Measurements from ENCODE around the gene FXYD6.

FXYD6 gene

DNA sequence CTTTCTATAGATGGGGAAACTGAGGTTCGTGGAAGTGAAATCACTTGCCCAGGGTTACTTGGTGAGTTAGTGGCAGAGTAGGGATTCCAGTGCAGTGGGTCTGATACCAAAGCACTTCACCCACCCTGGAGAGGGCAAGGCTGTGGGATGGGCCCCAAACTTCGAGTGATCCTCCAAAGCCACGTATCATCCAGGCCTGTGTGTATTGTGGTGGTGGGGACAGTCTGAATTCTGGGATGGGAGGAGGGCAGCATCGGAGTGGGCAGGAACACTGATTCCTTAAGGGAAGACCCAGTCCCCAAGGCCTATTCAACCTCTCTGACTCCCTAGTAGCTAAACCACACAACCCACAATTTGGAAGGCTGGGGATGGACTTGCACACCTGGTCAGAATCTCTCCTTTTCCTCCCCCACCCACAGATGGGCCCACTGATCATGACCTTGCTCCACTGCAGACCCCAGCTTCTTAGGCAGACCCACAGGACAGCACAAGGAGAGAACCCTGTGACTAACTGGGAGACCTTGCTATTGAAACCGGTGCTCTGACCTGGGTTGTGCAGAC, 41.2 kb upstream of the FXYD6 start:
- no peak overlapping the region for H3K9ac ChIP-seq (ENCODE audit: low read depth, low read length)
- H3K9me3 ChIP-seq (replicated peaks; ENCODE audit: low read length), result no peaks in the 10 kb centered on the region
- H3K36me3 ChIP-seq (ENCODE audit: insufficient read depth, low read length), result no peaks in the 10 kb centered on the region
- no peak overlapping the region for H3K4me2 ChIP-seq (ENCODE audit: low read length)
- H3K4me1 ChIP-seq (ENCODE audit: control insufficient read depth, insufficient read depth, low read length), result no peaks in the 10 kb centered on the region
- H3K4me3 ChIP-seq (ENCODE audit: low read length), result no peak overlapping the region
- H3K27me3 ChIP-seq (ENCODE audit: control insufficient read depth, insufficient read depth, low read length), result peaks cover 12% of the 10 kb centered on the region

DNA sequence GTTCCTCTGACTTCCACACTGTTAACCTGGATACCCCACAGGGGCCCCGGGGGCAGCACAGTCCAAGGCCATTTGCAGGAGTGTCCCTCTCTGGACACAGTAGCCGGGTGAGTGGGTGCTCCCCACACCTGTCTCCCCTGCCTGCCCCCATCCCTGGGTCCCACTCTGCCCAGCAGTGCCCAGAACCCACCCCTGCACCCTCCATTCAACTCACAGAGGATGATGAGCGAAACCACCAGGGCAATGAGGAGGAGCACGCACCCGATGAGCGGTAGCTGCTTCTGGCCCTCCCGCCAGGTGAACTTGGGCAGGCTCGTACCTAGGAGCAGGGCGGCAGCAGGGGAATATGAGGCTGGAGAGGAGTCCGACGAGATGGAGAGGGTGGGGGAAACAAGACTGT, 40.5 kb upstream of the FXYD6 start:
- Histone ChIP-seq H3K4me1 (ENCODE audit: control insufficient read depth, insufficient read depth, low read length) (no peaks in the 10 kb centered on the region), H3K36me3 (ENCODE audit: insufficient read depth, low read length) (no peaks in the 10 kb centered on the region), H3K4me3 (ENCODE audit: low read length) (no peak overlapping the region), H3K4me2 (ENCODE audit: low read length) (no peak overlapping the region), H3K27me3 (ENCODE audit: control insufficient read depth, insufficient read depth, low read length) (peaks cover 16% of the 10 kb centered on the region), H3K9ac (ENCODE audit: low read depth, low read length) (no peak overlapping the region), H3K9me3 (replicated peaks; ENCODE audit: low read length) (no peaks in the 10 kb centered on the region)

DNA sequence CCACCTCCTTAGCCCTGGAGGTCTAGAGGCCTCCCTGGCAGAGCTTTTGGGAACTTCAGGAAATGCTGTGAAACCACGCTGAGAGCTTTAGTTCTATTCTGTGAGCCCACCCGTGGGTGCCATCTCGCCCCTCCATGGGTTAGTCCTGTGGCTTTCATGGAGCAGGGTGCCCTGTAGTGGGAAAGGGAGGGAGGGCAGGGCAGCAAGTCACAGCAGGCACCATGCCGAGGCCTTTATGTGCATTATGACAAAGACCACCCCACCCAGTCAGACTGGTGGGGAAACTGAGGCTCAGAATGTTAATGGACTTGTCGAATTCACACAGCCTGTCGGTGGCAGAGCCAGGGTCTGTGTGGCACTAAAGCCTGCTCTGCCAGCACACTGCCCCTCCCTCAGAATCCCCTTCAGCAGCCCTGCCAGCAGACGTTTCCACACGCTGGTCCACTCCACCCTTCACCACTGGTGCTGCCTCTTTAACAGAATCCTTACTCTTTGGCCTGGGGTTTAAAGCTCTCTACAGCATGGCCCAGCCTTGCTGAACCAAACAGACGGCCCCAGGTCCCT, 39.3 kb upstream of the FXYD6 start:
- Histone ChIP-seq H3K4me3 (ENCODE audit: low read length) (no peak overlapping the region), H3K36me3 (ENCODE audit: insufficient read depth, low read length) (no peaks in the 10 kb centered on the region), H3K27me3 (ENCODE audit: control insufficient read depth, insufficient read depth, low read length) (peaks cover 16% of the 10 kb centered on the region), H3K4me1 (ENCODE audit: control insufficient read depth, insufficient read depth, low read length) (no peaks in the 10 kb centered on the region), H3K4me2 (ENCODE audit: low read length) (no peak overlapping the region), H3K9ac (ENCODE audit: low read depth, low read length) (no peak overlapping the region), H3K9me3 (replicated peaks; ENCODE audit: low read length) (no peaks in the 10 kb centered on the region)

DNA sequence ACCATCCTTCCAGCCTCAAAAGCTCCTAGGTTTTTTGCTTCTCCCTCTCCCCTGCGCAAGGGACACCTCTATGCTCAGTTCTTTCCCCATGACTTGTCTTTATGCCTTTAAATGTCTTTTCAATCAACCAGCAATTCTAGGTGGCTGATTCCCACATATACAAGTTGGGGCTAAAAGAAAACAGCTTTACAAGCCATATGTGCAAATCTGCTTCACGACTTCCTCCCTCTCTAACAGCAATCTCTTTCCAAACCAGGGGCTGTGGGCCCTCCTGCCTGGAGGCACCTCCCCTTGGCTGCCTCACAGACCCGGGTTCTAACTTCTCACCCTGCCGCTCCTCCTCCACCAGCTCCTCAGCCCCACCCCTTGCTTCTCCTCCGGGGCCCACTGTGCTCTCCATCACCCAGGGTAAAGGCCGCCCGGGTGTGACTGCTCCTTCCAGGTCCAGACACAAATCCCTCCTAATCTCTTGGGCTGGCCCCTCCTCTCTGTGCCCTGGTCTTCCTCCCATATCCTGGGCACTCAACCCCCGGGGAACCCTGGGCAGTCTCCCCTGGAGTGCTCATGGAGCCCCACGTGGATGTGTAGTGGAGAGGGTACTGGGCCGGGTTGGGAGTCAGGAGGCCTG, 38.6 kb upstream of the FXYD6 start:
- Histone ChIP-seq H3K27me3 (ENCODE audit: control insufficient read depth, insufficient read depth, low read length) (peaks cover 16% of the 10 kb centered on the region), H3K36me3 (ENCODE audit: insufficient read depth, low read length) (no peaks in the 10 kb centered on the region), H3K4me1 (ENCODE audit: control insufficient read depth, insufficient read depth, low read length) (no peaks in the 10 kb centered on the region), H3K9ac (ENCODE audit: low read depth, low read length) (no peak overlapping the region), H3K4me2 (ENCODE audit: low read length) (no peak overlapping the region), H3K4me3 (ENCODE audit: low read length) (no peak overlapping the region), H3K9me3 (replicated peaks; ENCODE audit: low read length) (no peaks in the 10 kb centered on the region)

DNA sequence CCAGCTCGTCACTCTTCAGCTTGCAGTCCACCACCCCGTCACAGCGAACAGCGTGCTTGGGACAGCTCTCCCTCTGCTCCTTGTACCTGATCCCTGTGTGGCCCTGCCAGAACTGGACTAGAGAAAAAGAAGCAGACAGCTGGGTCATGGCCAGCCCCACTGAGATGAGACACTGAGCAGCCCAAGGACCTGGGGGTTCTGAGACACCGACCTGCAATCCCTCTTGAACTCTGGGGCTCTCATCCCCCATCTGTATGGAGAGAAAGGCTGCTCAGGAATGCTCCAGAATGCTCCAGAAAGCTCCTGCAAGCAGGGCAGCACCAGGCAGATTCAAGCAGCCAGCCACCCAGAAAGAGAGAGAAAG, 37.9 kb upstream of the FXYD6 start:
- H3K4me3 ChIP-seq (ENCODE audit: low read length), result no peak overlapping the region
- no peak overlapping the region for H3K4me2 ChIP-seq (ENCODE audit: low read length)
- H3K27me3 ChIP-seq (ENCODE audit: control insufficient read depth, insufficient read depth, low read length), result peaks cover 16% of the 10 kb centered on the region
- H3K36me3 ChIP-seq (ENCODE audit: insufficient read depth, low read length), result no peaks in the 10 kb centered on the region
- no peaks in the 10 kb centered on the region for H3K4me1 ChIP-seq (ENCODE audit: control insufficient read depth, insufficient read depth, low read length)
- no peak overlapping the region for H3K9ac ChIP-seq (ENCODE audit: low read depth, low read length)
- H3K9me3 ChIP-seq (replicated peaks; ENCODE audit: low read length), result no peaks in the 10 kb centered on the region

DNA sequence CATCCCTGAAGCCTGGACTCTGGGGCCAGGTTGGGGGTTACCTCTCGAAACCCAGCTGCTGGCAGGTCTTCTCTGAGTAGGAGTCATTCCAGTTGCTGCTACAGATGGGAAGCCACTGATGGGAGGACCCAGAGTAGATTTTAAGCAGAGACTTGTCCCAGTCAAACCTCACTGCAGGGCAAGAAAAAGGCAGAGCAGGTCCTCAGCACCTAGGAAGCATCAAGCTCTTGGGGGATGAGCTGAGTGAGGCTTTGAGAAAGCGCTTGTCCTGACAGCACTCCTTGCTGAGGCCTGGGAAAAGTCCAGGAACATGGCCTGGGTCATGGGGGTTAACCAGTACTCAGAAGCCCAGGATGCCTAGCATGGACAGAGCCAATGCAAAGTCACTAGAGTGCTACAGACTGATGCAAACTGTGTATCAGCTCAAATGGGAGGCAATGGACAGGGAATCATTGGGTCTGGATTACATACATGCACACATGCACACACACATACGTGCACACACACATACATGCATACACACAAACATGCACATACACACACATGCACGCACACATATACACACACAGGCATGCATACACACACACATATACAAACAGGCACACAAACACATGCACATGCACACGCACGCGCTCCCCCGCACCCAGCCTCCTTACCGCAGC, 37.4 kb upstream of the FXYD6 start:
- Histone ChIP-seq H3K4me2 (ENCODE audit: low read length) (no peak overlapping the region), H3K9ac (ENCODE audit: low read depth, low read length) (no peak overlapping the region), H3K4me1 (ENCODE audit: control insufficient read depth, insufficient read depth, low read length) (no peaks in the 10 kb centered on the region), H3K36me3 (ENCODE audit: insufficient read depth, low read length) (no peaks in the 10 kb centered on the region), H3K27me3 (ENCODE audit: control insufficient read depth, insufficient read depth, low read length) (peaks cover 16% of the 10 kb centered on the region), H3K9me3 (replicated peaks; ENCODE audit: low read length) (no peaks in the 10 kb centered on the region), H3K4me3 (ENCODE audit: low read length) (no peak overlapping the region)

DNA sequence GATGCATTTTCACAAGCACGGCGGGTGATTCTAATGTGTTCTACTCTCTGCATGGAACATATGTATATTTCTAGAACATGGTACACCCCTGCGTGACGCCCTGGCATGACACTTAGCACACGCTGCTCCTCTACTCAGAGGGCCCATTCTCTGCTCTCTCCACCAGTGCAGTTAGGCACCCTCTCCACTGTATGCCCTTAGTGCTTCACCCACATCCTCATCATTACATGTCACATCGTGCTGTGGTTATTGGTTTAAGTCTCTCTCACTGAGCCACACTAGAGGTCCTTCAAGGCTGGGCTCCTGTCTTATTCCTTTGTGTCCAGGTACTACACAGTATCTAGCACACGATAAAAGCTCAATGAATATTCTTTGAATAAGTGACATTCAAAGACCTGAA, 36.0 kb upstream of the FXYD6 start:
- H3K4me1 ChIP-seq (ENCODE audit: control insufficient read depth, insufficient read depth, low read length), result peaks cover 1% of the 10 kb centered on the region
- H3K4me3 ChIP-seq (ENCODE audit: low read length), result no peak overlapping the region
- no peak overlapping the region for H3K4me2 ChIP-seq (ENCODE audit: low read length)
- H3K27me3 ChIP-seq (ENCODE audit: control insufficient read depth, insufficient read depth, low read length), result peaks cover 16% of the 10 kb centered on the region
- no peaks in the 10 kb centered on the region for H3K36me3 ChIP-seq (ENCODE audit: insufficient read depth, low read length)
- no peak overlapping the region for H3K9ac ChIP-seq (ENCODE audit: low read depth, low read length)
- no peaks in the 10 kb centered on the region for H3K9me3 ChIP-seq (replicated peaks; ENCODE audit: low read length)

DNA sequence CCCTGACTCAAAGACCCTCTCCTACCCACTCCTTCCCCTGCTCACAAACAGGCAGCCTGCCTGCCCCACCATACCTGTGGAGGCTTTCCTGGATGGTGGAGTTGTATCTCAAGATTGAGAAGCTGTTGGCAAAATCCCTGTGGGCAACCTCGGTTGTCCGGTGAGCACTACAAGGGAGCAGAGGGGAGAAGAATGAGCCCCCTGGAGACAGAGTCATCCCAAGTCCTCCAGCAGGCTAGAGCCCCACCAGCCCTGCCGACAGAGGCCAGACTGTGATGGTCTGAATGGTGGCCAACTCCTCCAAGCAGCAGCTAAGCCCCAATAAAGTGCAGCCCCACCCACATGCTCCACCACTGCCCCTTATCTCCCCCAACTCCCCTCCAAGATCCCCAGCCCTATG, 35.2 kb upstream of the FXYD6 start:
- Histone ChIP-seq H3K4me1 (ENCODE audit: control insufficient read depth, insufficient read depth, low read length) (peaks cover 3% of the 10 kb centered on the region), H3K36me3 (ENCODE audit: insufficient read depth, low read length) (no peaks in the 10 kb centered on the region), H3K27me3 (ENCODE audit: control insufficient read depth, insufficient read depth, low read length) (peaks cover 16% of the 10 kb centered on the region), H3K9ac (ENCODE audit: low read depth, low read length) (no peak overlapping the region), H3K4me3 (ENCODE audit: low read length) (no peak overlapping the region), H3K4me2 (ENCODE audit: low read length) (no peak overlapping the region), H3K9me3 (replicated peaks; ENCODE audit: low read length) (no peaks in the 10 kb centered on the region)

DNA sequence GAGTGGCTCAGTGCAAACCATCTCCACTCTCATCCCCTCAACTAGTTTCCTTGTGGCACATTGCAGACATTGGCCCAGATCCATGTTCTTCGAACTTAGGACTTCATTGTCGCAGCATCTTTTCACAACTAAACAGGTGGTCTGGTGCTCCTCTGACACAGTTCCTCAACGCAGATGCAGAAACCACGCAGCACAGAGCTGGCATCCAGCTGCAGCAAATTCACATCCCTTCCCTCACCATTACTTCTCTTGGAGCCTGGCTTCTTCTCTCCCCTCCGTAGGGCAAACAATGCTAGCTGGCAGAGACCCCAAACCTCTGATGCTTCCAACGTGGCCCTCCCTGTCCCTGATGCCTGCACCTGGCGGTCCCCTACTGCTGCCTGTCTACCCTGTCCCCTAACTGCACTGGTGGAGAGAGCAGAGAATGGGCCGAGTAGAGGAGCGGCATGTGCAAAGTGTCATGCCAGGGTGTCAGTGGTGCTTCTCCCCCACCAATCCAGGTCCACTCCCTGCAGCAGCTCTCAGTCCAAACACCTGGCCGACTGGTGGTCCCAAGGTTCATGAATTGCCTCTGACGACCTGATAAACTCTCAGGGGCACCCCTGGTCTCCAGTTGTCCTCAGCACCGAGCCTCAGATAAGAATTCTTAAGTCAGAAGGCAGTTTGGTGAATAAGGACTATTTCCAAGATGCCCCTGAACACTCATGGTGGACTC, 34.6 kb upstream of the FXYD6 start:
- no peak overlapping the region for H3K4me2 ChIP-seq (ENCODE audit: low read length)
- no peak overlapping the region for H3K4me3 ChIP-seq (ENCODE audit: low read length)
- no peak overlapping the region for H3K9ac ChIP-seq (ENCODE audit: low read depth, low read length)
- no peaks in the 10 kb centered on the region for H3K9me3 ChIP-seq (replicated peaks; ENCODE audit: low read length)
- H3K4me1 ChIP-seq (ENCODE audit: control insufficient read depth, insufficient read depth, low read length), result peaks cover 3% of the 10 kb centered on the region
- H3K36me3 ChIP-seq (ENCODE audit: insufficient read depth, low read length), result no peaks in the 10 kb centered on the region
- peaks cover 12% of the 10 kb centered on the region for H3K27me3 ChIP-seq (ENCODE audit: control insufficient read depth, insufficient read depth, low read length)

DNA sequence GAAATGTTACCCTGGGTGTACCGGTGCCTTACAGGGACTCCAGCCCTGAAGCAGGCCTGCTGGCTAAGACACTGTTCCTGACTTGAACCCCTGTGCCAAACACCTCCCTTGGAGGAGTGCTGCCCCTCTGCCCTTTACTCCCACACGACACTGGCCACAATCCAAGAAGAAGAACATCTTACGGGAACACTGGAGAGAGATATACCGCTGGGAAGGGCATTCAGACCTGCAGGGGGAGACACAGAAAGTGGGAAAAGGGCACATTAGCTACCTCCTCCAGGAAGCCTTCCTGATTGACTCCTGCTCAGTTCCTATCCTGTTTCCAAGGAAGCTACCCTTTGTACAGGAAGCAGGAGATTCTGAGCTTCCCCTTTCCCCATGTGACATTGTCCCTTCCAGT, 34.1 kb upstream of the FXYD6 start:
- Histone ChIP-seq H3K4me1 (ENCODE audit: control insufficient read depth, insufficient read depth, low read length) (peaks cover 3% of the 10 kb centered on the region), H3K4me2 (ENCODE audit: low read length) (no peak overlapping the region), H3K27me3 (ENCODE audit: control insufficient read depth, insufficient read depth, low read length) (peaks cover 12% of the 10 kb centered on the region), H3K36me3 (ENCODE audit: insufficient read depth, low read length) (no peaks in the 10 kb centered on the region), H3K9me3 (replicated peaks; ENCODE audit: low read length) (no peaks in the 10 kb centered on the region), H3K9ac (ENCODE audit: low read depth, low read length) (no peak overlapping the region), H3K4me3 (ENCODE audit: low read length) (no peak overlapping the region)

DNA sequence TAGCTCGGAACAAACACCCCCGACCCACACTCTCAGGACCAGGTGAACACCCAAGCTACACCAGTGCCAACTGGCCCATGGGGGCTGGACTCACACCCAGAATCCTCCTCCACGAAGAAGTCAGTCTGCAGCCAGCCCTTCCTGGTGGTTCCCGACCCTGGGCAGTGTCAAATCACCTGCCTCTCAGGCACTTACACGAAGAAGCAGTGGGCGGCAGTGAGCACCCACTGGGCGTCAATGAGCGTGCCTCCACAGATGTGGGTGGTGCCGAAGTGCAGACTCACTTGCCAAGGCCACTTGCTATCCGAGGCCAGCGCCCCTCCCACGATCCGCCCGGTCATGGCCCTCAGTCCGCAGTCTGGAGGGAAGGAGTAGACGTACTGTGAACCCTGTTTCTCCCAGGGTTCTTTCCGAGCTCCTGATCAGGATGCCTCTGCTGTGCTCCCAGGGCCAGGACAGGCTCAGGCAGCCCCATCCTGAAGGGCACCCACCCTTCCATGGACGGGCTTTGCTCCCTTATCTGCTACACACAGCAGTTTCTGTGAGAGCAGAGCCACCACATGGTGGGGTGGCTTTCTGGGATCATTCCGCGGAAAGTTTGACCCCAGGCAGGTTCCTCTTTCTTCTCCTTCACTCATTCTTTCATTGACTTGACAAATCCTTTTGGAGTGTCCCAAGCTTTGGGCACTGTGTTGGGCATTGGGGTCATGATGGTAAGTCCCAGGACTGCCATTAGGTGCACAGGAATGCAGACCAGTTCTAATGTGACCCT, 33.3 kb upstream of the FXYD6 start:
- Histone ChIP-seq H3K27me3 (ENCODE audit: control insufficient read depth, insufficient read depth, low read length) (peaks cover 12% of the 10 kb centered on the region), H3K4me3 (ENCODE audit: low read length) (no peak overlapping the region), H3K4me1 (ENCODE audit: control insufficient read depth, insufficient read depth, low read length) (peaks cover 3% of the 10 kb centered on the region), H3K9me3 (replicated peaks; ENCODE audit: low read length) (no peaks in the 10 kb centered on the region), H3K4me2 (ENCODE audit: low read length) (no peak overlapping the region), H3K36me3 (ENCODE audit: insufficient read depth, low read length) (no peaks in the 10 kb centered on the region), H3K9ac (ENCODE audit: low read depth, low read length) (no peak overlapping the region)
